VCaP (cell line): ENCODE data around the gene RNASEH2A.

Source experiments
- H3K27ac ChIP-seq: fragments of 450-650 bp; 2 replicates; pipeline ENCODE4 v1.5.1; 2017
- CTCF ChIP-seq: fragments of 450-650 bp; conservative IDR thresholded peaks from 2 replicates; pipeline ENCODE4 v1.5.1; 2017; ENCODE audit warnings: mild to moderate bottlenecking, moderate library complexity

RNASEH2A gene

GRCh38 chr19:12778017-12778904 is 28.1 kb upstream of the RNASEH2A start:
- TF ChIP-seq CTCF = no peak

DNA sequence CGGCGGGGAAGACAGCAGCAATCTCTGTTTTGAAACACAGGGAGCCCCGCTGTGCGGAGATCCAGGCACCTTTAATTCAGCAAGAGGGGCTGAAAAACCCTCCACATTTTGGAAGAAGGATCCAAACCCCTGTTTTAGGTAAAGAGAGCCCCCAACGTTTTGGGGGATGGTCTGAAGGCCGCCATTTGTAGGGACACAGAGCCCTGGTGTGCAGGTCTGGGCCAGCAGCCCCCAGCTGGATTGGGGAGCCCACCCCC is 27.6 kb upstream of the RNASEH2A start:
- no peak for TF ChIP-seq CTCF
- H3K27ac ChIP-seq = peak overlapping the region; percentile 75

More at GRCh38 chr19:12778017-12778904, 28.1 kb upstream of the RNASEH2A start:
- peak overlapping the region; percentile 75 for H3K27ac ChIP-seq

DNA sequence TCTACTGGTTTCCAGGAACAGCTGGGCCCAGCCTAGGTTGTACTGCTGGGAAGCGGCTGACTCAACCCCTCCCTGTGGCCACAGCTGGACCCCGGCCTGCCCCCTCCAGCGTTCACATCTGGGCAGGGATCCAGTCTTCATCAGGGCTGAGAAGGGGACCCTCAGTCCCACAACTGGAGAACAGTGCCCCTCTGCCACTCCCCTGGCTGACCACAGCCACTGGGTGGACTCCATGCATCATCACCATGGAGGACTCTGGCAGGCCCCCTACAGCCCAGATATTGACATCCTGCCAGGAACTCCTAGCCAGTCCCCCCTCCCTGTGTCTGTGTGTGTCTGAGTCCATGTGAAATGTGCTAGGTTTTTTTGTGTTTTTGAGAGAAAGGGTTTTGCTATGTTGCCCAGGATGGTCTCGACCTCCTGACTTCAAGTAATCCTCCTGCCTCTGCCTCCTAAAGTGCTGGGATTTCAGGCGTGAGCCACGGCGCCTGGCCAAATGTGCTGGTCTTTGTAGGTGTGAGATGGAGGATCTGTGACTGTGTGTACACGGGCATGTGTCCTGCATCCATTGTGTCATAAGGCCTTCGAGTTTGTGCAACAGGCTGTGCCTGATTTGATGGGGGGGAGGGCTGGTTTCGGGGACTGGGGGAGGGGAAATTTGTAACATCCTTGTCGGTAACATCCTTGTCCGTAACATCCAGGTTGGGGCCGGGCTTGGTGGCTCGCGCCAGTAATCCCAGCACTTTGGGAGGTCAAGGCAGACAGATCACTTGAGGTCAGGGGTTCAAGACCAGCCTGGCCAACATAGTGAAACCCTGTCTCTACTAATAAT is 27.0 kb upstream of the RNASEH2A start:
- H3K27ac ChIP-seq = peak overlapping the region; percentile 75; the same call in 1 of the 2 replicates
- no peak for TF ChIP-seq CTCF

DNA sequence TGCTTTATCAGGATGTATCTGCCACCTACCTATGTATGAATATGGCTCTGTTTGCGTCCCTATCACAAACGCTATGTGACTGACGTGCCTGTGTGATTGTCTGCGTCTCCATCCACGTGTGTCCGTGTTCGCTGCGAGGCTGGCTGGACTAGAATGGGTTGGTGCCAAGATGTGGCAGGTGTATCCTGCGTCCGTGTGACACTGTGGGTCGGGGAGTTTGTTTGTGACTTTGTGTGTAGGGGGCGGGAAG is 24.3 kb upstream of the RNASEH2A start:
- peak overlapping the region; percentile 78 for H3K27ac ChIP-seq
- TF ChIP-seq CTCF = no peak

- H3K27ac ChIP-seq = peak overlapping the region; percentile 78
- TF ChIP-seq CTCF = 0 out of 2 replicates have a peak, but pooled peaks have one; percentile 12
These were observed 23.7 kb upstream of the RNASEH2A start for GRCh38 chr19:12782424-12783290.

DNA sequence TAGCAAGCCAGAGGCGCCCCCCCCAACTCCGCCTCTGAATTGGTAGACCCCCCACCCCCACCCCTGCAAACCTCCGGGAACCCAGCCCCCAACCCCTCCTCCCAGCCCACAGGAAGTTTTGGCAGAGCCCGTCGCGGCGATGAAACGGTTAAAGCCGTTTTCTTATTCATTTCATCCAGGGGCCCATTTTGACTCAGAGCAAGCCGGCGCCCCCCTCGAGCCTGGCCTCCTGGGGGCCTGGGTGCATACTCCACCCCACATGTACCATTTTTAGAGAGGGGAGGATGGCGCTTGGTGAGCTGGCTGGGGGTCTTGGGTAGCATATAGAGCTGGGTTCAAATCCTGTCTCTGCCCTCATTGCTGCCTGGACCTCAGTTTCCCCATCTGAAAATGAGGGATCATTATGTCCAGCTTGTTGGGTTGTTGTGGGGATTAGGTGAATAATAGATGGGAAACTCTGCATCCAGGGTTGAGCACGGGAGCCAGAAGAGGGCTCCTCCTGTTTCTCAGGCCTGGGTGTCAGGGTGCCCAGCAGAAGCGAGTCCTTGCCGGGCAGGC is 23.0 kb upstream of the RNASEH2A start:
- TF ChIP-seq CTCF = no peak
- peak overlapping the region; percentile 78 for H3K27ac ChIP-seq
